T-helper 1 cell treated with Interleukin-12 subunit alpha and Interleukin-12 subunit beta and Interleukin-4 antibody, amounts not matched to agents 30 μg/mL and 1 μg/mL, for 36 hours (primary cell): ENCODE results near the gene SERPINA1.
"Not testable (repeated sequence)": the region's sequence is repeated elsewhere in the genome, so short reads cannot be mapped to it uniquely, and the experiment has no call there.

Experiments
- H3K27ac Mint-ChIP-seq: one replicate; pipeline ENCODE4 v1.8.0; 2021; ENCODE audit warnings: mild to moderate bottlenecking, mixed read lengths
- H3K27me3 Mint-ChIP-seq: one replicate; pipeline ENCODE4 v1.8.0; 2021; ENCODE audit warnings: low read depth, mixed read lengths
- H3K36me3 Mint-ChIP-seq: one replicate; pipeline ENCODE4 v1.8.0; 2021; ENCODE audit warnings: low read depth, mixed read lengths
- H3K4me1 Mint-ChIP-seq: one replicate; pipeline ENCODE4 v1.8.0; 2021; ENCODE audit warnings: low read depth, mixed read lengths
- H3K4me3 Mint-ChIP-seq: one replicate; pipeline ENCODE4 v1.8.0; 2021; ENCODE audit warnings: mild to moderate bottlenecking, moderate library complexity, mixed read lengths
- H3K9me3 Mint-ChIP-seq: one replicate; pipeline ENCODE4 v1.8.0; 2021; ENCODE audit warnings: mixed read lengths

The SERPINA1 gene

DNA sequence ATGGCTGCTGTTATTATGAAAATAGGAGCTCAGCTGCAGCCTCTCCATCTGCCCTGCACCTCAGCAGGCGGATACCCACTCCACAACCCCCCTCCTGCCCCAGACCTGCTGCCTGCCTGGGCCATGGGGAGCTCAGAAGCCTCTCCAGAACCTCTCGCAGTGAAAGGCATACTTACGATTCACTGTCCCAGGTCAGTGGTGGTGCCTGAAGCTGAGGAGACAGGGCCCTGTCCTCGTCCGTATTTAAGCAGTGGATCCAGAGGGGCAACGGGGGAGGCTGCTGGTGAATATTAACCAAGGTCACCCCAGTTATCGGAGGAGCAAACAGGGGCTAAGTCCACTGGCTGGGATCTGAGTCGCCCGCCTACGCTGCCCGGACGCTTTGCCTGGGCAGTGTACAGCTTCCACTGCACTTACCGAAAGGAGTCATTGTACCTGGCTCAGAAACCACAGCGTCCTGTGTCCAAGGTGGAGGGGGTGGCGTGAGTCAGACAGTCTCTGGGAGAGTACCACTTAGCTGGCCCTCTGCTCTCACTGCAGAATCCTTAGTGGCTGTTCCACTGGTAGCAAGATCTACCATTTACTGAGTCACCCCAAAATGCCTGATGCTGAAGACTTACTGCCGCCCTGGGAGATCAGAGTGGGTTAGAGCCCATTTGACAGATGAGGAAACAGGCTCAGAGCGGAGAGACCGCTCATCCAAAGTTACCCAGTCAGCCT is at the start of gene SERPINA1:
Gene SERPINA1 (minus strand): TSS at position 219 of the 720 bp plus-strand sequence. CDS start 5,365 bp downstream, outside the sequence.
- Mint-ChIP-seq H3K4me3 (no peak within 1 kb of the TSS), H3K27me3 (no peaks in the 10 kb centered on the region), H3K36me3 (no peaks in the 10 kb centered on the region), H3K4me1 (peaks cover 24% of the 10 kb centered on the region), H3K27ac (no peak within 1 kb of the TSS), H3K9me3 (no peaks in the 10 kb centered on the region)

DNA sequence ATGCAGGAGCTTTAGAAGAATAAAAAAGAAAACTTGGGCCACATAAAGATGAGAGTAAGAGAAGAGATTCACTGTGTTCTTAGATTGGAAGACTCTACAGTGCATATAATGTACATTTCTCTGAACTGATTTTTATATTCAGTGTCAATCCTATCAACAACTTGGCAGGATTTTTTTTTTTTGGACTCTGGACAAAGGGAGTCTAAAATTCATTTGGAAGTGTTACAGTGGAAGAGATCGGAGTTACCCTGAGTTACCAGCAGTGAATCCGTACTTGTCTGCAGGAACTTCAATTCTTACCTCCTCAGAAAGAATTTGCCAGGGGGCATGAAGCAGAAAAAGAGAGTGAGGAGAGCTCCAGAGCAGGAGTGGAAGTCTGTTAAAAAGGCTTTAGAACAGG is 40.2 kb upstream of the SERPINA1 start:
- peaks cover 13% of the 10 kb centered on the region for H3K27me3 Mint-ChIP-seq
- H3K4me1 Mint-ChIP-seq: no peaks in the 10 kb centered on the region
- H3K27ac Mint-ChIP-seq: no peak overlapping the region
- H3K9me3 Mint-ChIP-seq: no peaks in the 10 kb centered on the region
- no peak overlapping the region for H3K4me3 Mint-ChIP-seq
- H3K36me3 Mint-ChIP-seq: no peaks in the 10 kb centered on the region

DNA sequence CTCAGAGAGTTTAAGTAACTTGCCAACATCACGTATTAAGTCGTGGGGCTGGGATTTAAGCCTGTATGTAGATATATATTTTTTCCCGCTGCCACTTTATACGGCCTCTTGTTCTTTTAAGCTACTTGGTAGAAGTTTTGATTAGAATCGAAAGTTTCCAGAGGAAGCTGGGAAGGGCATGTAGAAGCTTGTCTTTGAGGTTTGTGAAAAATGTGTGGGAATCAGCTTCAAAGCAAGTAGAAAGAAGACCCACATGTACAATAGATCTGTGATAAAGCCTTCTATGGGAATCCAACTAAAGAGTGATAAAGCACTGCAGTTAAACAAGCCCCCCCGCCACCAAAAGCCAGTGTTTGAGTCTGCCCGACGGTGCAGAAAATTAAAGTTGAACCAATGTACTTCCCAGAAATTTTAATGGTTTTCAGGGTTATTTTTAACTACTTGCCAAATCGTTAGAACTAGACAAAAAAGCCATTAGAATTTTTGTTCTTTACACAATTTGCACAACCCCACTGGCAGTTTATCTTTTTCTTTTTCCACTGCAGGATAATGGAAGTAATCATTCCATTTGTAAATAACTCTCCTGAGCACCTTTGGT is 38.7 kb upstream of the SERPINA1 start:
- H3K27me3 Mint-ChIP-seq: peaks cover 18% of the 10 kb centered on the region
- H3K27ac Mint-ChIP-seq: no peak overlapping the region
- H3K36me3 Mint-ChIP-seq: no peaks in the 10 kb centered on the region
- peaks cover 2% of the 10 kb centered on the region for H3K4me1 Mint-ChIP-seq
- no peaks in the 10 kb centered on the region for H3K9me3 Mint-ChIP-seq
- no peak overlapping the region for H3K4me3 Mint-ChIP-seq

DNA sequence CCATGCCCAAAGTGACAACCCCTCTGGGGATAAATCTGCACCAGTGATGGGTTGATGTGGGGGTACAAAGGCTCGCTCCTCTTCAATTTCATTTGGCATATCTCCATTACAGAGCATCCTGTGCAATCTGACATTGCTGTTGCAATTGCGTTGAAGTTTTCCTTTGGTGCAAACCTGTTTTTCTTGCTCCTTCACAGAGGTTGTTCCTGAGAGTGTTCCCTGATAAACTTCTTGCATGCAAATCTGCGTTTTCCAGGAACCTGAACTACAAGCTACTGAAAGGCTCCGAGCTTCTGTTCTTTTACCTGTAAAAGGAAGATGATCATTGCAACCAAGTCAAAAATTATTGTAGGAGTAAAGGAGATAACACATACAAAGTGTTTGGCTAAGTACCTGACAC is 38.1 kb upstream of the SERPINA1 start:
- Mint-ChIP-seq H3K4me3 (no peak overlapping the region), H3K27ac (no peak overlapping the region), H3K4me1 (peaks cover 2% of the 10 kb centered on the region), H3K27me3 (peaks cover 19% of the 10 kb centered on the region), H3K36me3 (no peaks in the 10 kb centered on the region), H3K9me3 (no peaks in the 10 kb centered on the region)

DNA sequence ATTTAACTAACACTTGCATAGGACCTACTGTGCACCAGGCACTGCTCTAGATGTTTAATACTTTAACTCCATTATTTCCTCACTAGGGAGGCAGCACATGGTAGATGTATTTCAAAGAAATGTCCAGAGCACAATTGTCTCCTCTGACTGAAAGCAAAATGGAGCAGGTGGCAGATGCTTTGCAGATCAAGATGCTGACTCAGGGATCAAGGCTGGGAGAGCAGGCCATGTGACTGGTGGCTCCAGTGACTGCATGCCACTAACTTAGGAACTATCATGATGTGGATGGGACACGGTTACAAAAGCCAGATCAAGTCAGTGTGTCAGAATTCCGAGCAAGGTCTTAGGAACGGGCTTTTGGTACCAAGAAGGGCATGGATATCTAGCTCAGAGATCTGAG is 36.0 kb upstream of the SERPINA1 start:
- no peaks in the 10 kb centered on the region for H3K36me3 Mint-ChIP-seq
- H3K27me3 Mint-ChIP-seq: peaks cover 23% of the 10 kb centered on the region
- no peak overlapping the region for H3K27ac Mint-ChIP-seq
- peaks cover 2% of the 10 kb centered on the region for H3K4me1 Mint-ChIP-seq
- H3K4me3 Mint-ChIP-seq: no peak overlapping the region
- no peaks in the 10 kb centered on the region for H3K9me3 Mint-ChIP-seq

DNA sequence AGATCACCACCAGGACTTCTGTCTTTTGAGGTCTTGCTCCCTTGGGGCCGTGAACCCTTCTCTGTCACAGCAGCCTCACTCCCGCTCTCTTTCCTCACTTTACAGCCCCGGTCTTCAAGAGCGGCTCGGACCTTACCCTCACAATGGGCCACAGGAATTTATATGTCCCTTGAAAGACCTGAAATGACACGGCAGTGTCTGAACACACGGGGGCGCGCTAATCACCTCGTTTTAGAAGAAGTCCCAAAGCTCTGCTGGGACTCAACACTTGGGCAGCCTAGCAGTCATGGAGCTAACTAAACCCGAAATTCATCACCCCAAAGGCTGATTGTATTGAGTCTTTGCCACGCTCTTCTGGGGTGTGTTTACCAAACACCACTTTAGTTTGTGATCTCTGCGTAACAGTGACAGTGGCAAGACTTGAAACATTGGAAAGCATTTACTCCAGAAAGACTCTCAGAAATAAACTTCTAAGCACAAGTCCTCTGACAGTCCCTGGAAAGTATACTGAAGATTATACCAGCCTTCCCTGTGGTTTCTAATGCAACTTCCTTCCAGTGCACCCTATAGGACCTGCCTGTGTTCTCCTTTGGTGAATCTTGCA is 35.2 kb upstream of the SERPINA1 start:
- H3K4me1 Mint-ChIP-seq: peaks cover 2% of the 10 kb centered on the region
- H3K4me3 Mint-ChIP-seq: no peak overlapping the region
- H3K27me3 Mint-ChIP-seq: peaks cover 21% of the 10 kb centered on the region
- no peaks in the 10 kb centered on the region for H3K9me3 Mint-ChIP-seq
- H3K36me3 Mint-ChIP-seq: no peaks in the 10 kb centered on the region
- no peak overlapping the region for H3K27ac Mint-ChIP-seq

DNA sequence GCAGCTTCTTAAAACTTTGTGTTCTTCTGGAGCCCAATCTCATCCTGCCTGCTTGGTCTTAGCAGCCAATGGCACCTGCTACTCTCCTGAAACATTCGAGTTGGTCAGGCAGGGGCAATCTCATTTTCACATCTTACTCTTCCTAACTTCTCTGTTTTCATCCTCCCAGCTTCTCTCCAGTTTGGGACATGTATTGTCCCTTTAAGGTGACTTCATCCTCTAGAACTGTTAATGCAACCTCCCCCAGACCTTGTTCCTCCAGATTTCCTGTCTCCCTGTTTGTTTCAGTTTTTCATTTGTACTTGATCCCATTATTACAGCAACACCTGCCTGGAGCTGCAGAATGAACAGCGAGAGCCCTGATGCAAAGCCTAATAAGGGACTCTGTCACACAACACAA is 32.9 kb upstream of the SERPINA1 start:
- H3K27ac Mint-ChIP-seq: no peak overlapping the region
- H3K36me3 Mint-ChIP-seq: no peaks in the 10 kb centered on the region
- peaks cover 2% of the 10 kb centered on the region for H3K4me1 Mint-ChIP-seq
- no peak overlapping the region for H3K4me3 Mint-ChIP-seq
- peaks cover under 1% of the 10 kb centered on the region for H3K9me3 Mint-ChIP-seq
- H3K27me3 Mint-ChIP-seq: peaks cover 18% of the 10 kb centered on the region

DNA sequence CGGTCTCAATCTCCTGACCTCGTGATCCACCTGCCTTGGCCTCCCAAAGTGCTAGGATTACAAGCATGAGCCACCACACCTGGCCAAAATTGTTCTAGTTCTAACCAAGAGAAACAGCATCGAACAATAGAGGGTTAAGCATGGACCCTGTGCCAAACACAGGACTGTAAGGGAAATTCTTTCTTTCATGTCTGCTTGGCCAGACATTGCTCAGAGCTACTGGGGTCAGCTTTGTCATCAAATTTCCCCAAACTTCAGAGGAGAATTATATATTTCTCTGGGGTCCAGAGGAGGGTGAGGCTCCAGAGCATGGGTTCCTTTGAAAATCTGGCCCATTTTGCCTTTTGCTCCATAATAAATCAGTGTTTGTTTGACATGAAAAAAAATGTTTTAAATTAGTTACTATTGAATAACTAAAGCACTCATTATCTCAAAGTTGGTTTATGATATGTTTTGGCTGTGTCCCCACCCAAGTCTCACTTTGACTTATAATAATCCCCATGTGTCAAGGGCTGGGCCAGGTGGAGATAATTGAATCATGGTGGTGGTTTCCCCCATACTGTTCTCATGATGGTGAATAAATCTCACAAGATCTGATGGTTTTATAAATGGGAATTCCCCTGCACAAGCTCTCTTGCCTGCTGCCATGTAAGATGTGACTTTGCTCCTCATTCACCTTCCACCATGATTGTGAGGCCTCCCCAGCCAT is 29.2 kb upstream of the SERPINA1 start:
- H3K27ac Mint-ChIP-seq, H3K4me1 Mint-ChIP-seq, H3K36me3 Mint-ChIP-seq, H3K9me3 Mint-ChIP-seq, H3K4me3 Mint-ChIP-seq: not testable (repeated sequence)
- H3K27me3 Mint-ChIP-seq: peaks cover 11% of the 10 kb centered on the region

DNA sequence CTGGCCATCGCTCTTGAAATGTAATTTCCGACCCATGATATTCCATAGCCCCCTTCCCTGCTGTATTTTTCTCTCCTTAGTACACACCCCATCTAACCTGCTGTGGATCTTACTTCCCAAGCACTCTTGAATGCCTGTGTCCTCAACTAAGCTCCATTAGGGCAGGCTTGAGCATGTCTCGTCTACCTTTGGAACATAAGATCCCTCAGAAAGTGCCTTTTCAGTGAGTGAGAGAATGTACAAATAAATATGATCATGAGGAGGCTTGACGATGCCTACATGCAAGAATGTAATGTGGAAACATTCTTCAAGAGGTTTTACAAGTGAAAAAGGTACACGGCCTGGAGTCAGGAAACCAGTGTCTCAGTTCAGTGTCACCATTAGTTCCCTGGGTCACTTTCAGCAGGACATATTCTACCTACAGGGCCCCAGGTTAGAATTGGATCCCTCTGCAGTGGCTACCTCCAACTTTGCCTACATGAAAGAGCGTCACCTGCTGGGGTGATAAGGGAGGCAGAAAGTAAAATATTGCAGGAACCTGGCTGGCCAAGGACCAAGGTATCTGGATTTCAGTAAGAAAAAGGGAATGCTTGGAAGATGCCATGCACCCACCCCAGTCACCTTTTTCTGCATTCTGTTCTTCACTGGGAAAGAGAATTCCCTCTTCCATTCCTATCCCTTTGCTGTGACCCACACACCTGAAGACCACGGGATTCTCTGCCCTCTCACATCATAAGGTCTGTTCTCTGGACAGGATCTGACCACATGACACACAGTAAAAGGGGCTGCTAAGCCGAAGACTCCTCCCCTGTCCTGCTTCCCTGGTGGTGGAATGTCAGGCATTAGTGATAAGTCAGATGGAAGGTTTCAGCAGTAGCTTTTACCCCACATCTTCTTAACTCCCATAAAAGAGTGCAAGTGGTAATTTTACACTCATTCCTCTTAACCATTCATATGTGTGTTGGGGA is 24.6 kb upstream of the SERPINA1 start:
- Mint-ChIP-seq H3K36me3 (no peaks in the 10 kb centered on the region), H3K4me3 (no peak overlapping the region), H3K27me3 (peaks cover 18% of the 10 kb centered on the region), H3K27ac (no peak overlapping the region), H3K9me3 (peaks cover 10% of the 10 kb centered on the region), H3K4me1 (no peaks in the 10 kb centered on the region)

DNA sequence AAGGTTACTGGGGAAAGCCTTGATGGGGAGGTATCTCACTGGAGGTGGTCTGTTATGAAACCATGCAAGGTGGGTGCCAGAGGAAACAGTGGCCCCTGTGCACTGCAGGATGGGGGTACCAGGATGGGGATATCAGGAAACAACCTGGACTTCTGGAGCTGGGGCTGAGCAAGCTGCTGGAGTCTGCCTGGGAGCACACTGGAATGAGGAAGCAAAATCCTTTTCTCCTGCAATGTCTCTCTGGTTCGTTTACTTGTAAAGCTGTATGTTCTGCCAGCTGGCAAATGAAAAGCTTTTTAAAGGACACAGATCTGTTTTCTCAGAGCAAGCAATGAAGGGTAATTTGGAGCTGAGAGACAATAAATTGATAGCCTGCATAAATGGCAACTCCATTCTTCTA is 23.2 kb upstream of the SERPINA1 start:
- Mint-ChIP-seq H3K27me3 (peaks cover 21% of the 10 kb centered on the region), H3K9me3 (peaks cover 13% of the 10 kb centered on the region), H3K27ac (no peak overlapping the region), H3K4me3 (no peak overlapping the region), H3K4me1 (no peaks in the 10 kb centered on the region), H3K36me3 (no peaks in the 10 kb centered on the region)

DNA sequence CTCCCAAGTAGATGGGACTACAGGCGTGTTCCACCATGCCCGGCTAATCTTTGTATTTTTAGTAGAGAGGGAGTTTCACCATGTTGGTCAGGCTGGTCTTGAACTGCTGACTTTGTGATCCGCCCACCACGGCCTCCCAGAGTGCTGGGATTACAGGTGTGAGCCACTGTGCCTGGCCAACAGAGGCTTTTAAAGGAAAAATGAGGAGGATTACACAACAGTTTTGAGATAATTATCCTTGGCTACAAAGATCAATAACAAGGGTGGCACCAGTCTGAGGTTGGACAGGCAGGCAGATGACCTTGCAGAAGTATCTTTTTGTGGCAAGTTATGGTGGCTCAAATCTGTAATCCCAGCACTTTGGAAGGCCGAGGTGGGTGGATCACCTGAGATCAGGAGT is 21.0 kb upstream of the SERPINA1 start:
- not testable (repeated sequence) for H3K9me3 Mint-ChIP-seq, H3K4me1 Mint-ChIP-seq, H3K4me3 Mint-ChIP-seq, H3K27ac Mint-ChIP-seq, H3K36me3 Mint-ChIP-seq
- peaks cover 16% of the 10 kb centered on the region for H3K27me3 Mint-ChIP-seq

DNA sequence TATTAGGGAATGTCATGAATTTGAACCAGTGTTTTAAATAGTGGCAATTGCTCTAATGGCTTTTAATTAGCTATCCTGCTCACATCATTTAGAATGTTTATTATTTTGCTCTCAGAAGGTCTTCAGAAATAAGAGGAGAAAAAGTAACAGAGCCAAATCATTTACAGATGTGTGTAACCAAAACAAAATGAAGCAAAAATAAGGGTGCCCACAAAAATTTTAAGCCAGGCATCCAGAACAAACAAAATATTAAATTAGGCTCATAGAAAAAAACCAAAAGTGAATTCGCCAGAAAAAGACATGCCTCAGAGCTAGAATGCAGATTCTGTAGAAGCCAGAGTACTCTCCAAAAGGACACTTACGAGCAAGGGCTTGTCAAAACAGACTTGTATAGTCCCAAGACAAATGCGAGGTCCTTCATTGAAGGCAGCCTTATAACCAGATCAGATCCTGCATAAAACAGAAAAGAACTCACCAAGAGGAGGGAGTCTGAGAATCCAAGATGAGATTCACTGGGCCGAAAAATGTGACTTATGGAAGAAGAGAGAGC is 20.2 kb upstream of the SERPINA1 start:
- Mint-ChIP-seq H3K27ac (no peak overlapping the region), H3K4me3 (no peak overlapping the region), H3K27me3 (peaks cover 16% of the 10 kb centered on the region), H3K9me3 (peaks cover 8% of the 10 kb centered on the region), H3K36me3 (no peaks in the 10 kb centered on the region), H3K4me1 (no peaks in the 10 kb centered on the region)

DNA sequence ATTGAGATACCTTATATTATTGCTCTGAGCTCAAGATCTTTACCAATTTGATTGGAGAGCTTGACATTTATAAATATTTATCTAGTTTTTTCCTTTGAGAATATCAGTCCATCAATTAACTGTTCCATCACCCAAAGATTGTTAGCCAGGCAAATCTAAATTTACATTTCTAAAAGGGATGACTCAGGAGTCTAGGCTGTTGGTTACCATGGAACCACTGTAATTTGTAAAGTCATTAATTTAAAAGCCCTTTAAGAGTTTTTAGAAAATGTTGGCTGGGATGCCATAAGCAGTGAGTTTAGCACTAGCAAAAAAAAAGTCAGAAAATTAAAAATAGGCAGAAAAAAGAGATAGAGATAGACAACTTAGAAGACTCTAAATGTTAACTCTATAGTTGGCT is 19.5 kb upstream of the SERPINA1 start:
- H3K4me3 Mint-ChIP-seq: no peak overlapping the region
- peaks cover 8% of the 10 kb centered on the region for H3K9me3 Mint-ChIP-seq
- no peaks in the 10 kb centered on the region for H3K4me1 Mint-ChIP-seq
- H3K36me3 Mint-ChIP-seq: no peaks in the 10 kb centered on the region
- no peak overlapping the region for H3K27ac Mint-ChIP-seq
- peaks cover 16% of the 10 kb centered on the region for H3K27me3 Mint-ChIP-seq

DNA sequence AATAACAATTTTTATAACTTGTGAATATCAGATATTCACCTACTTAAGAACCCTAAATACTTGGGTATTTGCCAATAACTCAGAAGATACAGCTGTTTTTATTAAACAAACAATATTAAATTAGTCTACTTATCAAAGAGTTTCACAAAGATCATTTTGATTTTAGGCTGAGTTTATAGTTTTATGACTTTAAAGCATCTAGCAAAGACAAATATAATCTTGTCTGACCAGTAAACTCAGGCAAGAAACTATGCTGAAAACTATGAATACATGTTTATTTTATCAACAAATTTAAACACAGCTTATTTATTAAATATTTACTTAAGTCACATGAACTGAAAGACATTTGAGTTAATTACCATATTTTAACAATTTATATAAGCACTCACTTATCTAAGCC is 18.5 kb upstream of the SERPINA1 start:
- H3K36me3 Mint-ChIP-seq: no peaks in the 10 kb centered on the region
- peaks cover 14% of the 10 kb centered on the region for H3K27me3 Mint-ChIP-seq
- no peak overlapping the region for H3K4me3 Mint-ChIP-seq
- H3K9me3 Mint-ChIP-seq: peaks cover 8% of the 10 kb centered on the region
- H3K4me1 Mint-ChIP-seq: no peaks in the 10 kb centered on the region
- H3K27ac Mint-ChIP-seq: no peak overlapping the region
